ENCODE data around the gene JDP2. TPM values are rescaled to one million over a fixed set of nuclear protein-coding genes. Genes with fewer than 3 reads are reported as not detected.

JDP2 gene
- total RNA-seq, 2 donors from 2014 or later = 16.8 to 17.9 TPM

DNA sequence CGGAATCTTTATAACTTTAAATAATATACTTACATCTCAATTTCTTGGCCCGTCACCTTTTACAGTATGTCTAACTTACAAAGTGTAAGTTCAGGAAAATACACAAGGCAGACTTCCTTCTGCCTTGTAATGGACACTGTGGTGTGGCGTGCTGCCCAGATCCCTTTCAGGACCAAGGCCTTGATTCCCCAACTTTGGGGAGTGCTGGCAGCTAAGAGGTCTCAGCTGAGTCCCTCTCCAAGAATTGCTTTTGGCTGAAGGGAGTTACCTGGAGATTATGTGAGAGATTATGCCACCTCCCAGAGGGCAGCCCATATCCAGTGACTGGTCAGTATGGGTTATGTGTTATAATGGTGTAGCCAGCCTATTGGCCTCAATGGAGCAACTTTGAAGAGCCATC lies 73.3 kb downstream of the JDP2 start:
- no peak for DNase-seq
- Histone ChIP-seq H3K27ac (no peak overlapping the region), H3K27me3 (no peaks in the 10 kb centered on the region), H3K9me3 (no peaks in the 10 kb centered on the region), H3K4me3 (no peak overlapping the region), H3K4me1 (no peaks in the 10 kb centered on the region), H3K36me3 (replicated peaks in 1 of 2; ENCODE audit: insufficient read depth in 1 of 2, low read depth in 2 of 2) (no peaks in the 10 kb centered on the region)
- intact Hi-C loops (cut with DNase I) = no loop called here
- TF ChIP-seq, protein P1, sequence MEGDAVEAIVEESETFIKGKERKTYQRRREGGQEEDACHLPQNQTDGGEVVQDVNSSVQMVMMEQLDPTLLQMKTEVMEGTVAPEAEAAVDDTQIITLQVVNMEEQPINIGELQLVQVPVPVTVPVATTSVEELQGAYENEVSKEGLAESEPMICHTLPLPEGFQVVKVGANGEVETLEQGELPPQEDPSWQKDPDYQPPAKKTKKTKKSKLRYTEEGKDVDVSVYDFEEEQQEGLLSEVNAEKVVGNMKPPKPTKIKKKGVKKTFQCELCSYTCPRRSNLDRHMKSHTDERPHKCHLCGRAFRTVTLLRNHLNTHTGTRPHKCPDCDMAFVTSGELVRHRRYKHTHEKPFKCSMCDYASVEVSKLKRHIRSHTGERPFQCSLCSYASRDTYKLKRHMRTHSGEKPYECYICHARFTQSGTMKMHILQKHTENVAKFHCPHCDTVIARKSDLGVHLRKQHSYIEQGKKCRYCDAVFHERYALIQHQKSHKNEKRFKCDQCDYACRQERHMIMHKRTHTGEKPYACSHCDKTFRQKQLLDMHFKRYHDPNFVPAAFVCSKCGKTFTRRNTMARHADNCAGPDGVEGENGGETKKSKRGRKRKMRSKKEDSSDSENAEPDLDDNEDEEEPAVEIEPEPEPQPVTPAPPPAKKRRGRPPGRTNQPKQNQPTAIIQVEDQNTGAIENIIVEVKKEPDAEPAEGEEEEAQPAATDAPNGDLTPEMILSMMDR (IDR thresholded peaks at IDR 0.05) = no peak
- 87% methylated on average over 3 of the region's 3 CpGs for WGBS, 2 donors
- ATAC-seq = no peak

DNA sequence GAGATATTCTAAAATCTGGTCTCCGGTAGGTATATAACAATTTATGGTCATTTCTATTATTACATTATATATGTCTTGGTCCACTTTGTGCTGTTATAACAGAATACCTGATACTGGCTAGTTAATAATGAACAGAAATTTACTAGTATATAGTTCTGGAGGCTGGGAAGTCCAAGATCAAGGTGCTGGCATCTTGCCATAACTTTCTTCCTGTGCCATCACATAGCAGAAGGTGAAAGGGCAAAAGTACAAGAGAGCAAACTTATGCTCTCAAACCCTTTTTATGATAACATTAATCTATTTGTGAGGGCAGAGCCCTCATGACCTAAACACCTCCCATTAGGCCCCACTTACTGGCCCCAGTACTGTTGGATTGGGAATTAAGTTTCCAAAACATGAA lies 76.6 kb downstream of the JDP2 start:
- no peak for ATAC-seq
- Histone ChIP-seq H3K27ac (no peak overlapping the region), H3K27me3 (no peaks in the 10 kb centered on the region), H3K36me3 (replicated peaks in 1 of 2; ENCODE audit: insufficient read depth in 1 of 2, low read depth in 2 of 2) (no peaks in the 10 kb centered on the region), H3K4me1 (no peaks in the 10 kb centered on the region), H3K4me3 (no peak overlapping the region), H3K9me3 (no peaks in the 10 kb centered on the region)
- intact Hi-C loops (cut with DNase I) = no loop called here
- DNase-seq = no peak
- no peak for TF ChIP-seq POLR2A (IDR thresholded peaks at IDR 0.05)
- 95 to 100% methylated on average over 1 of the region's 1 CpG for WGBS, 2 donors

GRCh38 chr14:75506930-75507329 lies 79.1 kb downstream of the JDP2 start:
- no peaks in the 10 kb centered on the region for H3K4me1 ChIP-seq
- H3K27me3 ChIP-seq = no peaks in the 10 kb centered on the region
- H3K27ac ChIP-seq = no peak overlapping the region
- DNase-seq (no peak), ATAC-seq (no peak)
- TF ChIP-seq, protein P1 (IDR thresholded peaks at IDR 0.05) = no peak
- TF ChIP-seq POLR2A (IDR thresholded peaks at IDR 0.05) = no peak
- intact Hi-C loops (cut with DNase I) = no loop called here
- H3K9me3 ChIP-seq = no peaks in the 10 kb centered on the region
- no peaks in the 10 kb centered on the region for H3K36me3 ChIP-seq (replicated peaks in 1 of 2; ENCODE audit: insufficient read depth in 1 of 2, low read depth in 2 of 2)
- H3K4me3 ChIP-seq = no peak overlapping the region
- 69 to 94% methylated on average over 1 of the region's 1 CpG for whole genome bisulfite sequencing, 2 donors

DNA sequence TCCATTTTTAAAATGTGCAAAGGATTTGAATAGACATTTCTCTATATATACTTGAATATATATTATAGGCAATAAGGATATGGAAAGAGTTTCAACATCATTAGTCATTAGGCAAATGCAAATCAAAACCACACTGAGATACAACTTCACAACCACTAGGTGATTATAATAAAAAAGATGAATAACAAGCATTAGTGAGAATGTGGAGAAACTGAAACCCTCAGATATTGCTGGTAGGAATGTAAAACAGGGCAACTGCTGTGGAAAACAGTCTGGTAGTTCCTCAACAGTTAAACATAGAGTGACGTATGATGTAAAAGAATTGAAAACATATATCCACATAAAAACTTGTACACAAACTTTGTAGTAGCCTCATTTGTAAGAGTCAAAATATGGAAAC lies 82.7 kb downstream of the JDP2 start:
- no peak for DNase-seq
- Histone ChIP-seq H3K4me3 (no peak overlapping the region), H3K36me3 (replicated peaks in 1 of 2; ENCODE audit: insufficient read depth in 1 of 2, low read depth in 2 of 2) (no peaks in the 10 kb centered on the region), H3K27ac (no peak overlapping the region), H3K4me1 (no peaks in the 10 kb centered on the region), H3K27me3 (no peaks in the 10 kb centered on the region), H3K9me3 (no peaks in the 10 kb centered on the region)
- 89 to 100% methylated on average over 1 of the region's 1 CpG for WGBS, 2 donors
- intact Hi-C loops (cut with DNase I) = no loop called here
- no peak for TF ChIP-seq POLR2A (IDR thresholded peaks at IDR 0.05)
- TF ChIP-seq, protein P1 (IDR thresholded peaks at IDR 0.05) = no peak
- ATAC-seq = no peak

GRCh38 chr14:75511201-75511600 lies 83.4 kb downstream of the JDP2 start:
- intact Hi-C loops (cut with DNase I) = no loop called here
- TF ChIP-seq POLR2A (IDR thresholded peaks at IDR 0.05) = no peak
- TF ChIP-seq, protein P1 (IDR thresholded peaks at IDR 0.05) = no peak
- Histone ChIP-seq H3K27ac (no peak overlapping the region), H3K36me3 (replicated peaks in 1 of 2; ENCODE audit: insufficient read depth in 1 of 2, low read depth in 2 of 2) (no peaks in the 10 kb centered on the region), H3K4me3 (no peak overlapping the region), H3K4me1 (no peaks in the 10 kb centered on the region), H3K27me3 (no peaks in the 10 kb centered on the region), H3K9me3 (no peaks in the 10 kb centered on the region)
- DNase-seq = no peak
- ATAC-seq = no peak

All from body of pancreas (tissue), 4 donors.